Neural cell (in vitro differentiated cells): Measurements from ENCODE around the gene PTPRT. TPM values are rescaled to one million over a fixed set of nuclear protein-coding genes. Genes with fewer than 3 reads are reported as not detected.

Experiments used
- H2AFZ ChIP-seq: fragments of 200-600, 300-800 bp; sonication (generic), shearing (Covaris generic); 2 replicates; pipeline ENCODE4 v1.6.0; 2014; ENCODE audit warnings: low read depth, mild to moderate bottlenecking, antibody characterized with exemption, low read length, moderate library complexity
- H3F3A ChIP-seq: fragments of 200-600 bp; shearing (Covaris generic); 2 replicates; pipeline ENCODE4 v1.6.1; 2016; ENCODE audit warnings: mild to moderate bottlenecking, moderate library complexity, mixed read lengths, antibody characterized with exemption, low read length; ENCODE audit not compliant: insufficient read depth, poor library complexity, severe bottlenecking
- H3K27ac ChIP-seq: fragments of 200-600, 300-800 bp; sonication (generic), shearing (Covaris generic); 2 replicates; pipeline ENCODE4 v1.5.1; 2014; ENCODE audit warnings: mild to moderate bottlenecking, low read length, moderate library complexity
- H3K27me3 ChIP-seq: fragments of 300-800, 200-600 bp; sonication (generic), shearing (Covaris generic); 2 replicates; pipeline ENCODE4 v1.6.0; 2014; ENCODE audit warnings: mild to moderate bottlenecking, low read depth, low read length, moderate library complexity; ENCODE audit not compliant: insufficient read depth
- H3K36me3 ChIP-seq: fragments of 300-800, 200-600 bp; sonication (generic), shearing (Covaris generic); 2 replicates; pipeline ENCODE4 v1.5.1; 2014; ENCODE audit warnings: mild to moderate bottlenecking, antibody characterized with exemption, low read length, moderate library complexity; ENCODE audit not compliant: insufficient read depth
- H3K4me2 ChIP-seq: fragments of 300-800, 200-600 bp; sonication (generic), shearing (Covaris generic); 2 replicates; pipeline ENCODE4 v1.6.0; 2014; ENCODE audit warnings: mild to moderate bottlenecking, low read length
- H3K4me3 ChIP-seq: fragments of 300-800, 200-600 bp; sonication (generic), shearing (Covaris generic); 2 replicates; pipeline ENCODE4 v1.5.1; 2014; ENCODE audit warnings: mild to moderate bottlenecking, low read length, moderate library complexity
- H3K79me2 ChIP-seq: fragments of 200-600 bp; shearing (Covaris generic); replicated peaks from 2 replicates; pipeline ENCODE4 v1.6.0; 2014; ENCODE audit warnings: mild to moderate bottlenecking, low read length, moderate library complexity; ENCODE audit not compliant: insufficient read depth
- H3K9ac ChIP-seq: fragments of 300-800, 200-600 bp; sonication (generic), shearing (Covaris generic); 2 replicates; pipeline ENCODE4 v1.6.1; 2016; ENCODE audit warnings: mild to moderate bottlenecking, low read length, mixed read lengths
- H3K9me2 ChIP-seq: fragments of 200-600 bp; shearing (Covaris generic); 2 replicates; pipeline ENCODE4 v1.6.1; 2016; ENCODE audit warnings: mild to moderate bottlenecking, low read length, mixed read lengths; ENCODE audit not compliant: insufficient read depth
- H3K9me3 ChIP-seq: fragments of 200-600, 300-800 bp; sonication (generic), shearing (Covaris generic); 2 replicates; pipeline ENCODE4 v1.6.1; 2016; ENCODE audit warnings: mild to moderate bottlenecking, mixed run types, low read length, moderate library complexity, mixed read lengths
- H4K20me1 ChIP-seq: fragments of 200-600 bp; shearing (Covaris generic); 2 replicates; pipeline ENCODE4 v1.6.1; 2016; ENCODE audit warnings: mild to moderate bottlenecking, mixed run types; ENCODE audit not compliant: insufficient read depth
- EP300 ChIP-seq: fragments of 450-650 bp; conservative IDR thresholded peaks from 2 replicates; pipeline ENCODE4 v1.6.1; 2014; ENCODE audit warnings: antibody characterized with exemption, mild to moderate bottlenecking, moderate library complexity; ENCODE audit not compliant: poor library complexity, severe bottlenecking
- EZH2 ChIP-seq: fragments of 200-600, 300-800 bp; shearing (Covaris generic), sonication (generic); IDR thresholded peaks from 2 replicates; pipeline ENCODE4 v1.6.1; 2014; ENCODE audit warnings: antibody characterized with exemption, low read length, borderline replicate concordance, mild to moderate bottlenecking; ENCODE audit not compliant: insufficient read depth, poor library complexity, severe bottlenecking
- MXI1 ChIP-seq: fragments of 450-650 bp; conservative IDR thresholded peaks from 2 replicates; pipeline ENCODE4 v1.6.1; 2014; ENCODE audit warnings: antibody characterized with exemption, mild to moderate bottlenecking; ENCODE audit not compliant: poor library complexity, severe bottlenecking
- POLR2AphosphoS5 ChIP-seq: IDR thresholded peaks from 2 replicates; pipeline ENCODE4 v1.6.1; 2012
- RAD21 ChIP-seq: fragments of 450-650 bp; conservative IDR thresholded peaks from 2 replicates; pipeline ENCODE4 v1.6.1; 2014; ENCODE audit warnings: antibody characterized with exemption, mild to moderate bottlenecking, moderate library complexity
- SMC3 ChIP-seq: fragments of 450-650 bp; conservative IDR thresholded peaks from 2 replicates; pipeline ENCODE4 v1.6.1; 2014; ENCODE audit warnings: antibody characterized with exemption, mild to moderate bottlenecking, moderate library complexity; ENCODE audit not compliant: poor library complexity
- TAF1 ChIP-seq: IDR thresholded peaks from 2 replicates; pipeline ENCODE4 v1.6.1; 2012; ENCODE audit warnings: low read depth
- polyA plus RNA-seq: library from polyadenylated mRNA; depleted of rRNA; stranded (reverse); fragments of >200 nt; gene quantifications from 2 replicates; pipeline ENCODE4 v1.2.3, GENCODE V29; 2014
- TF ChIP-seq, protein P1 (sequence below): IDR thresholded peaks from 2 replicates; pipeline ENCODE4 v1.6.1; 2012; ENCODE audit warnings: borderline replicate concordance
- TF ChIP-seq, protein P2 (sequence below): fragments of 450-650 bp; IDR thresholded peaks from 2 replicates; pipeline ENCODE4 v1.5.1; 2014; ENCODE audit warnings: antibody characterized with exemption, mild to moderate bottlenecking, moderate library complexity; ENCODE audit not compliant: poor library complexity, severe bottlenecking

PTPRT gene
- polyA plus RNA-seq, 1 donor from 2014 or later, result 9.2 TPM

GRCh38 chr20:42419814-42420532 lies 769.7 kb downstream of the PTPRT start:
- no peaks in the 10 kb centered on the region for H4K20me1 ChIP-seq
- no peaks in the 10 kb centered on the region for H3K79me2 ChIP-seq
- TF ChIP-seq EP300, result peak; percentile 80
- TF ChIP-seq EZH2, result no peak
- TF ChIP-seq SMC3, result no peak
- H3K9ac ChIP-seq, result no peak overlapping the region
- peak overlapping the region; percentile 8 for H3K27ac ChIP-seq
- peak overlapping the region; percentile 36 for H3K4me2 ChIP-seq
- H3K27me3 ChIP-seq, result no peaks in the 10 kb centered on the region
- peaks cover 5% of the 10 kb centered on the region for H3K9me3 ChIP-seq
- no peaks in the 10 kb centered on the region for H3K36me3 ChIP-seq
- H3K4me3 ChIP-seq, result no peak overlapping the region
- no peaks in the 10 kb centered on the region for H3F3A ChIP-seq
- no peaks in the 10 kb centered on the region for H3K9me2 ChIP-seq
- no peak overlapping the region for H2AFZ ChIP-seq

GRCh38 chr20:42406826-42407225 lies 782.9 kb downstream of the PTPRT start:
- Histone ChIP-seq H2AFZ (no peak overlapping the region), H3K9ac (no peak overlapping the region)

More at GRCh38 chr20:42406826-42407225, 782.9 kb downstream of the PTPRT start:
- Histone ChIP-seq H3K9me3 (no peaks in the 10 kb centered on the region), H3K36me3 (no peaks in the 10 kb centered on the region), H3K27ac (no peak overlapping the region), H3F3A (no peaks in the 10 kb centered on the region), H3K4me2 (no peak overlapping the region), H3K4me3 (no peak overlapping the region), H4K20me1 (no peaks in the 10 kb centered on the region), H3K27me3 (no peaks in the 10 kb centered on the region), H3K9me2 (no peaks in the 10 kb centered on the region), H3K79me2 (no peaks in the 10 kb centered on the region)
- TF ChIP-seq SMC3 (no peak), MXI1 (no peak), TAF1 (no peak), RAD21 (no peak), POLR2AphosphoS5 (no peak), EZH2 (no peak), EP300 (no peak)
- TF ChIP-seq, protein P1, sequence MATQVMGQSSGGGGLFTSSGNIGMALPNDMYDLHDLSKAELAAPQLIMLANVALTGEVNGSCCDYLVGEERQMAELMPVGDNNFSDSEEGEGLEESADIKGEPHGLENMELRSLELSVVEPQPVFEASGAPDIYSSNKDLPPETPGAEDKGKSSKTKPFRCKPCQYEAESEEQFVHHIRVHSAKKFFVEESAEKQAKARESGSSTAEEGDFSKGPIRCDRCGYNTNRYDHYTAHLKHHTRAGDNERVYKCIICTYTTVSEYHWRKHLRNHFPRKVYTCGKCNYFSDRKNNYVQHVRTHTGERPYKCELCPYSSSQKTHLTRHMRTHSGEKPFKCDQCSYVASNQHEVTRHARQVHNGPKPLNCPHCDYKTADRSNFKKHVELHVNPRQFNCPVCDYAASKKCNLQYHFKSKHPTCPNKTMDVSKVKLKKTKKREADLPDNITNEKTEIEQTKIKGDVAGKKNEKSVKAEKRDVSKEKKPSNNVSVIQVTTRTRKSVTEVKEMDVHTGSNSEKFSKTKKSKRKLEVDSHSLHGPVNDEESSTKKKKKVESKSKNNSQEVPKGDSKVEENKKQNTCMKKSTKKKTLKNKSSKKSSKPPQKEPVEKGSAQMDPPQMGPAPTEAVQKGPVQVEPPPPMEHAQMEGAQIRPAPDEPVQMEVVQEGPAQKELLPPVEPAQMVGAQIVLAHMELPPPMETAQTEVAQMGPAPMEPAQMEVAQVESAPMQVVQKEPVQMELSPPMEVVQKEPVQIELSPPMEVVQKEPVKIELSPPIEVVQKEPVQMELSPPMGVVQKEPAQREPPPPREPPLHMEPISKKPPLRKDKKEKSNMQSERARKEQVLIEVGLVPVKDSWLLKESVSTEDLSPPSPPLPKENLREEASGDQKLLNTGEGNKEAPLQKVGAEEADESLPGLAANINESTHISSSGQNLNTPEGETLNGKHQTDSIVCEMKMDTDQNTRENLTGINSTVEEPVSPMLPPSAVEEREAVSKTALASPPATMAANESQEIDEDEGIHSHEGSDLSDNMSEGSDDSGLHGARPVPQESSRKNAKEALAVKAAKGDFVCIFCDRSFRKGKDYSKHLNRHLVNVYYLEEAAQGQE, result no peak
- TF ChIP-seq, protein P2, sequence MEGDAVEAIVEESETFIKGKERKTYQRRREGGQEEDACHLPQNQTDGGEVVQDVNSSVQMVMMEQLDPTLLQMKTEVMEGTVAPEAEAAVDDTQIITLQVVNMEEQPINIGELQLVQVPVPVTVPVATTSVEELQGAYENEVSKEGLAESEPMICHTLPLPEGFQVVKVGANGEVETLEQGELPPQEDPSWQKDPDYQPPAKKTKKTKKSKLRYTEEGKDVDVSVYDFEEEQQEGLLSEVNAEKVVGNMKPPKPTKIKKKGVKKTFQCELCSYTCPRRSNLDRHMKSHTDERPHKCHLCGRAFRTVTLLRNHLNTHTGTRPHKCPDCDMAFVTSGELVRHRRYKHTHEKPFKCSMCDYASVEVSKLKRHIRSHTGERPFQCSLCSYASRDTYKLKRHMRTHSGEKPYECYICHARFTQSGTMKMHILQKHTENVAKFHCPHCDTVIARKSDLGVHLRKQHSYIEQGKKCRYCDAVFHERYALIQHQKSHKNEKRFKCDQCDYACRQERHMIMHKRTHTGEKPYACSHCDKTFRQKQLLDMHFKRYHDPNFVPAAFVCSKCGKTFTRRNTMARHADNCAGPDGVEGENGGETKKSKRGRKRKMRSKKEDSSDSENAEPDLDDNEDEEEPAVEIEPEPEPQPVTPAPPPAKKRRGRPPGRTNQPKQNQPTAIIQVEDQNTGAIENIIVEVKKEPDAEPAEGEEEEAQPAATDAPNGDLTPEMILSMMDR, result no peak
